HG03139 (cell line): ENCODE data around the gene CXCR1.
"Not testable (repeated sequence)": the region's sequence is repeated elsewhere in the genome, so short reads cannot be mapped to it uniquely, and the experiment has no call there.

Experiments
- ATAC-seq: cut with Tn5 transposase; IDR thresholded peaks from one replicate; pipeline ENCODE4 v1.9.1; 2021; ENCODE audit not compliant: unreplicated experiment

CXCR1 gene

GRCh38 chr2:218162814-218163213, 3.9 kb downstream of the CXCR1 start:
- ATAC-seq = no peak

- no peak for ATAC-seq
Measured at GRCh38 chr2:218161644-218162043, 5.1 kb downstream of the CXCR1 start.

- no peak for ATAC-seq
Measured at GRCh38 chr2:218155953-218156479, 10.7 kb downstream of the CXCR1 start.

GRCh38 chr2:218152777-218153176, 14.0 kb downstream of the CXCR1 start:
- ATAC-seq = no peak

- no peak for ATAC-seq
Measured at GRCh38 chr2:218152172-218152571, 14.6 kb downstream of the CXCR1 start.

- ATAC-seq = no peak
Measured at GRCh38 chr2:218149848-218150440, 16.8 kb downstream of the CXCR1 start.

GRCh38 chr2:218149098-218149497, 17.7 kb downstream of the CXCR1 start:
- ATAC-seq = no peak

GRCh38 chr2:218146056-218146455, 20.7 kb downstream of the CXCR1 start:
- no peak for ATAC-seq

GRCh38 chr2:218145124-218145523, 21.6 kb downstream of the CXCR1 start:
- no peak for ATAC-seq

GRCh38 chr2:218138047-218138446, 28.7 kb downstream of the CXCR1 start:
- ATAC-seq = no peak

- no peak for ATAC-seq
Measured at GRCh38 chr2:218137514-218137913, 29.2 kb downstream of the CXCR1 start.

GRCh38 chr2:218130822-218131221, 35.9 kb downstream of the CXCR1 start:
- no peak for ATAC-seq

GRCh38 chr2:218130377-218130776, 36.4 kb downstream of the CXCR1 start:
- no peak for ATAC-seq

GRCh38 chr2:218129458-218130135, 37.2 kb downstream of the CXCR1 start:
- no peak for ATAC-seq

GRCh38 chr2:218128781-218129457, 37.8 kb downstream of the CXCR1 start:
- no peak for ATAC-seq

GRCh38 chr2:218127929-218128455, 38.8 kb downstream of the CXCR1 start:
- ATAC-seq = no peak

- ATAC-seq = no peak
Measured at GRCh38 chr2:218125626-218126080, 41.1 kb downstream of the CXCR1 start, which contains the start of gene CXCR2. Gene CXCR2 (plus strand): TSS chr2:218126028. CDS start chr2:218134802, 8,774 bp downstream.

GRCh38 chr2:218125095-218125494, 41.7 kb downstream of the CXCR1 start:
- no peak for ATAC-seq

GRCh38 chr2:218123986-218124385, 42.8 kb downstream of the CXCR1 start:
- no peak for ATAC-seq

- ATAC-seq = not testable (repeated sequence)
Measured at GRCh38 chr2:218122286-218122685, 44.5 kb downstream of the CXCR1 start.

GRCh38 chr2:218121789-218122188, 45.0 kb downstream of the CXCR1 start:
- ATAC-seq = not testable (repeated sequence)
